ENCODE results near the gene P2RX7. TPM values are rescaled to one million over a fixed set of nuclear protein-coding genes. Genes with fewer than 3 reads are reported as not detected.
"Not testable (repeated sequence)": the region's sequence is repeated elsewhere in the genome, so short reads cannot be mapped to it uniquely, and the experiment has no call there.

P2RX7 gene
- polyA plus RNA-seq, 3 donors: 12.3 to 66.3 (median 20.5) TPM

DNA sequence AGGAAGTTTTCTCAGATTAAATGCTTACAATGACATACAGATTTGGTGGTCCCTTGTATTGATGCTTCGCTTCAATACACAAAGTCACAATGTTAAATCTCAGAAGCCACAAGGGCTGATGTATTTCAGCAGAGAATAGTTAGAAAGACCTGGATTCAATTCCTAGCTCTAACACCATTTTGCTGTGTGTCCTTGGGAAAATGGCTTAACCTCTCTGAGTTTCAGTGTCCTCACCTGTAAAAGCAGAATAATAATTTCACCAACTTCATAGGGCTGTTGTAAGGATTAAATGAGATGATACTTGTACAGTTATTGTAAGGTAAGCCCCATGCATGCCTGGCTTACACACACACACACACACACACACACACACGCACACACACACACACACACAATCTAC, 30.3 kb downstream of the P2RX7 start:
- Histone ChIP-seq H3K4me1 (ENCODE audit: control insufficient read depth in 1 of 2, insufficient read depth in 2 of 2, low read length in 2 of 2) (peaks cover 25 to 26% of the 10 kb centered on the region in 2 donors), H3K36me3 (replicated peaks in 1 of 2; ENCODE audit: control insufficient read depth in 1 of 2, insufficient read depth in 2 of 2, low read length in 2 of 2) (peaks cover 61 to 89% of the 10 kb centered on the region in 2 donors), H2AFZ (ENCODE audit: insufficient read depth, low read depth, low read length, poor library complexity, severe bottlenecking) (no peak overlapping the region), H3K27ac (ENCODE audit: low read depth in 1 of 2, low read length in 2 of 2) (no peak overlapping the region), H3K79me2 (ENCODE audit: insufficient read depth, low read length) (no peaks in the 10 kb centered on the region), H4K20me1 (ENCODE audit: insufficient read depth, low read length) (no peaks in the 10 kb centered on the region), H3K27me3 (ENCODE audit: control insufficient read depth in 2 of 2, insufficient read depth in 2 of 2, low read length in 2 of 2) (no peaks in the 10 kb centered on the region), H3K9ac (ENCODE audit: insufficient read depth, low read length, poor library complexity, severe bottlenecking) (no peak overlapping the region), H3K9me3 (replicated peaks in 1 of 2; ENCODE audit: control insufficient read depth in 1 of 2, insufficient read depth in 1 of 2, low read length in 2 of 2) (peaks cover 2 to 4% of the 10 kb centered on the region in 2 donors), H3K4me3 (replicated peaks in 1 of 3; ENCODE audit: low read depth in 2 of 3, low read length in 3 of 3) (no peak overlapping the region), H3K4me2 (replicated peaks; ENCODE audit: extremely low read depth, low read length, poor library complexity, severe bottlenecking) (no peak overlapping the region)
- Mint-ChIP-seq H3K27ac (no peak overlapping the region), H3K4me3 (no peak overlapping the region), H3K4me1 (peaks cover 35% of the 10 kb centered on the region), H3K27me3 (ENCODE audit: low read depth in 3 of 3) (peaks cover 0 to 2% (median 0%) of the 10 kb centered on the region in 3 donors), H3K36me3 (peaks cover 82 to 91% of the 10 kb centered on the region in 2 donors), H3K9me3 (peaks cover 3 to 6% (median 4%) of the 10 kb centered on the region in 7 donors)
- no CpG with 5 or more reads among the region's 2 CpGs for WGBS (ENCODE audit: insufficient coverage)
- intact Hi-C loops (cut with micrococcal nuclease): no loop called here
- TF ChIP-seq, protein P1, sequence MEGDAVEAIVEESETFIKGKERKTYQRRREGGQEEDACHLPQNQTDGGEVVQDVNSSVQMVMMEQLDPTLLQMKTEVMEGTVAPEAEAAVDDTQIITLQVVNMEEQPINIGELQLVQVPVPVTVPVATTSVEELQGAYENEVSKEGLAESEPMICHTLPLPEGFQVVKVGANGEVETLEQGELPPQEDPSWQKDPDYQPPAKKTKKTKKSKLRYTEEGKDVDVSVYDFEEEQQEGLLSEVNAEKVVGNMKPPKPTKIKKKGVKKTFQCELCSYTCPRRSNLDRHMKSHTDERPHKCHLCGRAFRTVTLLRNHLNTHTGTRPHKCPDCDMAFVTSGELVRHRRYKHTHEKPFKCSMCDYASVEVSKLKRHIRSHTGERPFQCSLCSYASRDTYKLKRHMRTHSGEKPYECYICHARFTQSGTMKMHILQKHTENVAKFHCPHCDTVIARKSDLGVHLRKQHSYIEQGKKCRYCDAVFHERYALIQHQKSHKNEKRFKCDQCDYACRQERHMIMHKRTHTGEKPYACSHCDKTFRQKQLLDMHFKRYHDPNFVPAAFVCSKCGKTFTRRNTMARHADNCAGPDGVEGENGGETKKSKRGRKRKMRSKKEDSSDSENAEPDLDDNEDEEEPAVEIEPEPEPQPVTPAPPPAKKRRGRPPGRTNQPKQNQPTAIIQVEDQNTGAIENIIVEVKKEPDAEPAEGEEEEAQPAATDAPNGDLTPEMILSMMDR (IDR thresholded peaks at IDR 0.05): no peak
- DNase-seq: no peak

- Mint-ChIP-seq H3K36me3 (peaks cover 83 to 100% of the 10 kb centered on the region in 2 donors), H3K27ac (peak overlapping the region in 1 of 7 donors; percentile 15), H3K4me1 (peaks cover 29% of the 10 kb centered on the region)
- WGBS (ENCODE audit: insufficient coverage): 100% methylated on average over 1 of the region's 6 CpGs
- H3K4me2 ChIP-seq (replicated peaks; ENCODE audit: extremely low read depth, low read length, poor library complexity, severe bottlenecking); DNase-seq; intact Hi-C loops (cut with micrococcal nuclease); H2AFZ ChIP-seq (ENCODE audit: insufficient read depth, low read depth, low read length, poor library complexity, severe bottlenecking); H3K4me3 Mint-ChIP-seq; H3K9ac ChIP-seq (ENCODE audit: insufficient read depth, low read length, poor library complexity, severe bottlenecking); H3K27ac ChIP-seq (ENCODE audit: low read depth in 1 of 2, low read length in 2 of 2); H4K20me1 ChIP-seq (ENCODE audit: insufficient read depth, low read length); H3K9me3 ChIP-seq (replicated peaks in 1 of 2; ENCODE audit: control insufficient read depth in 1 of 2, insufficient read depth in 1 of 2, low read length in 2 of 2); H3K27me3 ChIP-seq (ENCODE audit: control insufficient read depth in 2 of 2, insufficient read depth in 2 of 2, low read length in 2 of 2); H3K4me3 ChIP-seq (replicated peaks in 1 of 3; ENCODE audit: low read depth in 2 of 3, low read length in 3 of 3); H3K27me3 Mint-ChIP-seq (ENCODE audit: low read depth in 3 of 3); H3K79me2 ChIP-seq (ENCODE audit: insufficient read depth, low read length); H3K9me3 Mint-ChIP-seq: not testable (repeated sequence)
- Histone ChIP-seq H3K36me3 (replicated peaks in 1 of 2; ENCODE audit: control insufficient read depth in 1 of 2, insufficient read depth in 2 of 2, low read length in 2 of 2) (peaks cover 74 to 97% of the 10 kb centered on the region in 2 donors), H3K4me1 (ENCODE audit: control insufficient read depth in 1 of 2, insufficient read depth in 2 of 2, low read length in 2 of 2) (peaks cover 13 to 14% of the 10 kb centered on the region in 2 donors)
These were observed 32.2 kb downstream of the P2RX7 start for GRCh38 chr12:121164839-121165238.
